GM19240 (cell line): ENCODE results near the gene BCL6B.

ENCODE experiments used
- DNase-seq: peaks from one replicate; pipeline ENCODE4 v3.0.0; 2011; ENCODE audit warnings: low spot score; ENCODE audit not compliant: insufficient read length

The BCL6B gene

DNA sequence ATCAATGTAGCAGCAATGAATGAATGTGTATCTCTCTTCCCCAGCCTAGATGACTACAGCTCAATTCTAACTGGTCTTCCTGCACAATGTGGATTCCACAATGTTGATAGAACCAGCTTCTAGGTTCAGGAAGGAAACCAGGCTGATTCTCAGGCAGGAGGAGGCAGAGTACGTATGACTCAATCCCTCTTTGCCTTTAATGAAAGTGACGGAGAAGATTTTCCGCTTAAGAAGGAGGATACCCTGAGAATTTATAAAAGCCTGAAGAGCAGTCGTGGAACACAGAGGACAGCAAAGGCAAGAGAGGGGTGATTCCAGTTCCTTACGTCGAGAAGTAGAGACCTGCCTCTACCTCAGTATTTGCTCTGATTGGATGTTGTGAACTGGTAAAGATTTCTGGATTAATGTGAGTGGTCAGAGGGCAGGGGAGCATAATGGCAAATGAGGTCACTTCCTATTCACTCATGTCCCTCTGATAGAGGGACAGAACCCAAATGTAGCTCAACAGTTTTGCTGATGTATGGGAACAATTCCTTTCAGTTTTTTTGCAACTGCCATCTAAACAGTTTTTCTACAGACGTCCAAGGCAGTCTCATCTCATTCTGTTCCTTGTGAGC is 36.1 kb downstream of the BCL6B start:
- no peak for DNase-seq

DNA sequence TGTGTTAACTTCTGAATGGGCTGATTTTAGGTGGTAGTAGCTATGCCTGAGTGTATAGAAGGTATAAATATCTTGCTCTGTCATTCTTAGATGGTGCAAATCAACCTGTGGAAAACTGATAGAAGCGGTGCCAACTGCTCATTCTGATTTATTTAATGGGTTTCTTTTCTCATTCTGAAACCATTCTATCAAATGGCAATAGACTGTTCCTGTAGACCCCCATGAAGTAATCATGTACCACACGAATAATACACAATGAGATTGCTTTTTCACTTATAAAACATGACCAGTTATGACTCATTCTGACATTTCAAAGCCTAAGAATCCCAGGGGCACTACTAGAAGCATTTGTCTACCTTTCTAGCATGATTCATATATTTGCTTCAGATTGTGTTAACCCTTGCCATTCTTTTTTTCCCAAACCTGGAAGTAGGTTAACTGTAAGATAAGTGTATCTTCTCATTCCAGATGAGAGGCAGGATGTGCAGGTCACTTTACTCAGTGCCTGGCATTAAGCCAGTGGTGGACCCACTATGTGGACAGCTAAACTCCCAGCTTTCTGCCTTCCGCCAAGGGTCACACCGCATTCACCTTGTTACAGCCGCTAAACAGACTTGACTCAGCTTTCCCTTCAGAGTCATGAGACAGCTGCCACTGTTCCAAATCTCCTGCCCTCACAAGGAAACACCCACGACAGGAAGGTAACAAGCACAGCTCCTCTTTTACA is 37.5 kb downstream of the BCL6B start:
- DNase-seq, result no peak

DNA sequence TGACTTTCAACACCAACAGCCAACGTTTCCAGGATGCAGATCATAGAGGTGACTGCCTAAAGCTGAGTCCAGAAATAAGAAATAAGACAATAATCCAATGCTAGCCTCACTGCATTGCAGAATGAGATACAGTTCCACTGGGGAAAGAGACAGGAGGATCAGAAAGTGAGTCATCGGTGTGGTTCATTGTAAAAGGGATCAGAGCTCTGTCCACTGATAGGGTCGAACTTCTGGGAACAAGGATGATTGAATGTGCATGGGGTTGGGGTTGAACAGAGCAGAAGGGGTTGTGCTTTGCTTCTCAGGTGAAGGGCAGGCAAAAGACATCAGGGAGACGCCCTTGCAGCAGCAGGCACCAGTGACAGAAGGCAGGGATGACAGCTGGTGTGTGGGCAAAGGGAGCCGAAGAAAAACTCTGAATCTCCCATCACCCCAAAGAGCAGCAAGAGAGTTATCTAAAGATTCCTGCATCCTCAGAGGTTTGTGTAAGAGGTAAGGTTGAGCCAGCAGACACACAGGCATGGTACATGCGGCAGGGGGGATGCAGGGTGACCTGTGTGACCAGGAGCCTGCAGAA is 40.8 kb downstream of the BCL6B start:
- no peak for DNase-seq

DNA sequence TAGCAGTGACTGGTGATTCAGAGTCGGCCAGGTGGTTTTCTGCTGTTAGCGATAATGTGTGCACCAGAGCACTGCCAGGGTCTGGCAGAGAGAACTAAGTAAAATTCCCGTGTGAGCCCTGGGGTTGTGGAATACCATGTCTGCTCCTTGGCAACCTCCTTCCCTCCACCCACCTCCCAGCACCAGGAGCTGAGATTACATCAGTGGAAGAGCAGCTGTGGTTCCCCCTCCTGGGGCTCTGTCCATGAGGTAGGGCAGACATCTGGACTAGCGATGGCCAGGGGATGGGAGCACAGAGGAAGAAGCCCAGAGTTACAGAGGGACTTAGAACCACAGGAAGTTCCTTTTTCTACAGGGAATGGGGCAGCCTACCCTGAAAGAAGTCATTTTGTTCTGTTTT is 41.4 kb downstream of the BCL6B start:
- DNase-seq, result no peak

DNA sequence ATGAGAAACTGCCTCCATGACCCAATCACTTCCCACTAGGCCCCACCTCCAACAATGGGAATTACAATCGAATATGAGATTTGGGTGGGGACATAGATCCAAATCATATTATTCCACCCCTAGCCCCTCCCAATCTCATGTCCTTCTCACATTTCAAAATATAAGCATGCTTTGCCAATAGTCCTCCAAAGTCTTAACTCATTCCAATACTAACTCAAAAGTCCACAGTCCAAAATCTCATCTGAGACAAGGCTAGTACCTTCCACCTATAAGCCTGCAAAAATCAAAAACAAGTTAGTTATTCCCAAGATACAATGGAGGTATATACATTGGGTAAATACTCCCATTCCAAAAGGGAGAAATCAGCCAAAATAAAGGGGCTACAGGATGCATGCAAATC is 44.3 kb downstream of the BCL6B start:
- DNase-seq, result no peak

DNA sequence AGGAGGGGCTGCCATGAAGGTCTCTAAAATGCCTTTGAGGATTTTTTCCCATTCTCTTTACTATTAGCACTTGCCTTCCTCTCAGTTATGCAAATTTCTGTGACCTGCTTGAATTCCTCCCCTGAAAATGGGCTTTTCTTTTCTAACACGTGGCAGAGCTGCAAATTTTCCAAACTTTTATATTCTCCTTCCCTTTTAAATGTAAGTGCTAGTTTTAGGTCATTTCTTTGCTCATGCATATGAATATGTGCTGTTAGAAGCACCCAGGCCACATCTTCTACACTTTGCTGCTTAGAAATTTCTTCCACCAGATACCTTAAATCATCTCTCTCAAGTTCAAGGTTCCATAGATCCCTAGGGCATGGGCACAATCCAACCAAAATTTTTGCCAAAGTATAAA is 45.4 kb downstream of the BCL6B start:
- DNase-seq, result no peak

DNA sequence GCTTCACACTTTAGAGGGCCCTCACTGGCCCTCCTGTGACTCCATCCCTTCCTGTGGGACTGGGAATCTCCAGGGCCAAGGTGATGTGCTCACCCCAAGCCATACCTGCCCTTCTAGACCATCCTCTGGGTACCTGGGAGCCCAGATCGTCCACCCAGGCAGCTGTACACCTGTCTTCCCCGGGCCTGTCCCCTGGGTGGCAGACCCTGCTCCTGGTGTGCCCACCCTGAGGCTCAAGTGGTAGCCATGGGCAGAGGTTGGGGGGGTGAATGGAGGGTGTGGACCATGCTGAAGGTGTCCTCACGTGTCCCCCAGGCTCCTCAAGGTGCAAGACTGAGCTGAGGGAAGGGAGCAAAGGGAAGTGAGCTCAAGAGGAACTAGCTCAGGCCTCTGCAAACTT is 47.9 kb downstream of the BCL6B start:
- no peak for DNase-seq

DNA sequence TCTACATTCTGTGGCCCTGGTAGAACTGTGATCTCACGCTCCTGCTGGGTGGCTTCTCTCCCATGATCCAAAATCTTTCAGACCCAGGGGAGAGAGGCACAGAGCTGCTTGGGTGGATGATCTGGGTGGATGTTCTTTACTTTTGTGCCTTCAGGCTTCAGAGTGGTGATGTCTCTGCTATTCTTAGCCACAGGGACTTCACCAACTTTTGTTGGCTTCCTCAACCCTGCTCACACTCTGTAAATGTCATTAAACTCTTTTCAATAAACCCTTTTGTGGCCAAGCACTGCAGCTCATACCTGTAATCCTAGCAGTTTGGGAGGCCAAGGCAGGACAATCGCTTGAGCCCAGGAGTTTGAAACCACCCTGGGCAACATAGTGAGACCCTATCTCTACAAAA is 49.6 kb downstream of the BCL6B start:
- no peak for DNase-seq

DNA sequence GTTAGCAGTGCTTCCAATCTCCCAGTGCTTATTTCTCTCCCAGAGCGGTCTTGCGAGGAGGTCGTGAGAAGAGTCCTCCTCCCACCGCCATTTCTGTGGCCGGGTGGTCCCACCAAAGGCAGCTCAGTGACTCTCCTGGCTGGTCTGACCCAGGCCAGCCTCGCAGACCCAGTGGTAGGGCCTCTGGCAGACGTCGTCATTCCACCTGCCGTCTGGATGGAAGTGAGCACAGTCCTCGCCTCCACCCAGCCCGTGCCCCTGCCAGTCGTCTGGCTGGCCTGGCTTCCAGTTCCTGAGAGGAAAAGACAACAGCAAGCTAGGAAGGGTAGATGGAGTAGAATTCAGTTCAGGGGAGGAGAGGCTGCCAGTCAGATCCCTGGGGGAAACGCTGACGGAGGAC is 52.1 kb downstream of the BCL6B start:
- DNase-seq, result no peak

DNA sequence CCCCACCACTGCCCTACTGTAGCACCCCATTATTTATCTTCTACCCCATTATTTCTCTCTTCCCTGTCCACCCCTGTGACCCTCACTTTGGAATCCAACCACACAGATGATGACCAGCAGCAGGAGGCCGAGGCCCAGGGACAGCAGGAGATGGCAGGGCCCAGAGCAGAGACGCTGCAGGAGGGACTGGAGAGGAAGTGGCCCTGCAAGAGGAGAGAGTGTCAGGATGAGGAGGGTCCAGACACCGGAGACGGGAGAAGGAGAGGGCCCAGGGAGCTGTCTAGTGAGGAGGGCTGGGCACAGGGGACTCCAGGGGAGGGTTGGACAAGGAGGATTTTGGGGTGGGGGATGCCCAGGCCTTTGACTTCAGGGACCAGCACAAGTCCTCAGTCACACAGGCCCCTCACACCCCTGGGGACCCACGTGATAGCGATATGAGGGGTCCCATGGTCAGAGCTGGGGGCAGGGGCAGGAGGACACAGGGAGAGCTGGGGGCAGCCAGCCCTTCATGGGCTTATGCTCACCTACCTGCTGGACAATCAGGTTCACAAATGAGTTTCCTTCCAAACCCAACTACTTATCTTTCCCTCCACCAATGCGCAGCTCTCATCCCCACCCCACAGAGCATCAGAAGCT is 55.2 kb downstream of the BCL6B start:
- no peak for DNase-seq

DNA sequence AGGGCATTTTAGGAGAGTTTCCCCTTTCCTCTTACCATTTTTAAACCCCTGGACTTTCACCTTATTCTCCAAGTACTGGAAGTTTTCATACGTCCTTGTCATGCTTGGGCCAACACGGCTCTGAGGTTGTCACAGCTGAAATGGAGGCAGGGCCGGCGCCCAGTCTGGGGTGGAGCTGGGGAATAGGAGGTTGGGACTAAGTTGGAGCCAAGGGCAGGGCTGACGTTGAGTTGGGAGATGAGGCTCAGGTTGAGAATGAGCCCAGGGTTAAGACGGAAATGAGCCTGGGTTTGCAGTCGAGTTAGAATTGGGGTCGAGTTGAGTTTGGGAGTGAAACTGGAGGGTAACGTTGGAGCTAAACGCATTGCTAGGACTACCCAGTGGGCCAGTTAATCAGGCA is 55.9 kb downstream of the BCL6B start:
- DNase-seq, result no peak
